Measurements from ENCODE around the gene VPS26B.

- TF ChIP-seq ZNF274 (IDR thresholded peaks at IDR 0.05; ENCODE audit: low read depth, low read length): no peak
- TF ChIP-seq YY1 (IDR thresholded peaks at IDR 0.05; ENCODE audit: insufficient read depth, insufficient read length): no peak
- TF ChIP-seq SUZ12 (IDR thresholded peaks at IDR 0.05; ENCODE audit: extremely low read depth, insufficient read depth, insufficient read length): no peak
Observed at GRCh38 chr11:134233729-134234179, 9.3 kb downstream of the VPS26B start.

Measured in NT2/D1 (cell line).